ENCODE results near the gene PAX5.
A peak's percentile ranks its signal among the peaks of the same experiment; 100 is the strongest.

PAX5 gene

GRCh38 chr9:36985769-36986467 lies 48.1 kb downstream of the PAX5 start:
- no peak for DNase-seq

DNA sequence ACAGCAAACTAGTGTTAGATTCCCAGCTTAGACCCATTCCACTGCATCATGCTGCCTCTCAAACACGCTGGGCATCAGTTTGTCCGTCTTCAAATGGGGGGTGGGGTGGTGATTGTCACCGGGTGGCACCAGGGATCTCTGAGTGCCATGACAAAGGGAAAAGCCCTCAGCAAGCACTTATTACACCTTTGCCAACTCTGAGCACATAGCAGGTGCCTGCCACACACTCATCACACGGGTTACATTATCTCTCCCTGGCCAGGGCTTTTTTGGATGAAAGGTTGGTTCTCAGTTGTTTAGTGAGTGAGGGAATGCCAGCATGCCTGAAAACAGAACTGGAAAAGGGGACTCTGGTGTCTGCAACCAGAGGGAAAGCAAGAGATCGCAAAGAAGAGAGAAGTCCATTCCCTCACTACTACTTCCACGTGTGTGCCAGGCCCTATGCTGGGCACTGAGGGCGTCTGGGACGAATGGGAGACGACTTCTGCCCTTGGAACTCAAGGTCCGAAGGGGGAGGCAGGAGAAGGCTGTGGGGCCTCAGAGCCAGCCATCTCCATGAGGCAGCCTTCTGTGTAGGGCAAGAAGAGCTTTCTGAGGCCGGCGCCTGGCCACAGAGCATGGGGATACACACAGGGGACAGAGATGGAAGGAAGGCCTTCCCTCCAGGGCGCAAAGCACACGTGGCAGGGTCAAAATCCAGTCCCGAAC lies 48.9 kb downstream of the PAX5 start:
- no peak for DNase-seq

DNA sequence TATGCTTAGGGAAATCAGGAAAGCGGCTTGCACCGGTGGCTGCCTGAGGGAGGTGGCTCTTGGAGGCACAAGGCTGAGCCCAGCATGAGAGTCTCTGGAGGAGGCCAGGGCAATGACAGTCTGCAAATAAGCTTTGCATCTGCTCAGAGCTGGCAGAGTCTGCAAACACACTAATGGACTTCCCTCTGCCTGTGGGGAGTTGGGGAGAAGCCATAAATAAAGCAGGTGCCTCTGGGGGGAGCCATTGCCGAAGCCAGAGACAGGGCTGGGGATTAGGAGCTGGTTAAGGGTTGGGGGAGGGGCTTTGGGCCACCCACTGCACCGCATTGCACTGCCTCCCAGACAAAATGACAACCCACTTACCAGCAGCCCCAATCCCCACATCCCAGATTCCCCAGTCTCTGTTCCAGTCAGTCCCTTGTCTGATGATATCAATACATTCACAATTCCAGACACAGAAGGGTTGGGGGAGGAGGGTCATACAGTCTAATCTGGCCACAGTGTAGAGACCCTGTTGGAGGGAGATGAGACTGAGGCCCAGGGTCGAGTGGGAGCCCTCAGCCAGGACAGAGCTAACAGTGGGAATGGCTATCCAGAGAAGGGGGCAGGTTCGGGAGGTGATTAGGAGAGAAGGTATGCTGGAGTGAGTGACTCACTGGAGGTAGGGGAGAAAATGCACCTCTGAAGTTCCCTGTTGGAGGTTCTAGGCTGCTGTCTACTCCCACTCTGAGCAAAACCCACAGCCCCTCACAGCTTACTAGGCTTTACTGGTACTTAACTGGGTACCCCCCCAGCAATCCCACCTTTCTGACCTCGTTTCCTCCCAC lies 53.7 kb downstream of the PAX5 start:
- peak; percentile 32 for DNase-seq

- peak; percentile 33 for DNase-seq
These were observed 57.6 kb downstream of the PAX5 start for GRCh38 chr9:36976371-36977030.

DNA sequence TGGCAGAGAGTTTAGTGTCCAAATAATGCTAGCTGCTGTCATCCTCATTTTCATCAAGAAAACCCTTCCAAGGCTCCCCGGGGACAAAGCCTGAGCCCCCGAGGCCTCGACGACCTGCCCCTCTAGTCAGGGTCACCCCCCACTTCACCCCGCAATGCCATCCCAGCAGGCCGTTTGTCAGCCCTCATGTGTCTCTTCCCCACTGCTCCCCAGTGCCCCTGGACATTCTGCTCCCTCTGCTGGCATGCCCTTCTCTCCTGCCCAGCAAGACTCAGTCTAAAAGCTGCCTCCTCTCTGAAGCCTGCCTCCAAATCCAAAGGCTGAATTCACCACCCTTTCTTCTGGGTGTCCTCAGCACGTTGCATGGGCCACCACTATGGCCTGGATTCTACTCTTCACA lies 59.3 kb downstream of the PAX5 start:
- DNase-seq = no peak

DNA sequence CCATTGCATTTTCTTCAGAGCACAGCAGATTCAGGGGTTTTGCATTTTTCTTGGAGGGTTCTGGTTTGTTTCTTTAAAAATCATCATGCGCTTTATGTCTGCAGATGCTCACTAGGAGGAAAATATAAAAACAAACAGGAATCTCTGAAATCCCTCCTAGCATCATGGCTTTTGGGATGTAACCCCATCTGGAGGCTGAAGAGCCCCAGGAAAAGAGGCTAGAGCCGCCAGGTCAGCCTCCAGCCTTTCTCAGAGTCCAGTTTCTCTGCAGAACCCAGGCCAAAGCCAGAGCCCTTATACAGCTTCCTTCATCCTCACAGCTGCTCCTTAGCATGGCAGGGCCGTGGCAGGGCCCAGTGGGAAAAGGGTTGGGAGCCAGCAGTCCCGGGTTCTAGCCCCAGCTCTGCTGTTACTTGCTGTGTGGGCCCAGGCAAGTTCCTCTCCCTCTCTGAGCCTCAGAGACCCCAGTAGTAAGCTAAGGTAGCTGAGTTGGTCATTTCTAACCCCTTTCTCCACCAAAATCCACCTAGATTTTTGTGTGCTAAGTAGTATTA lies 62.1 kb downstream of the PAX5 start:
- no peak for DNase-seq

- no peak for DNase-seq
These were observed 63.8 kb downstream of the PAX5 start for GRCh38 chr9:36970007-36970888.

GRCh38 chr9:36969216-36969771 lies 64.8 kb downstream of the PAX5 start:
- DNase-seq = no peak

DNA sequence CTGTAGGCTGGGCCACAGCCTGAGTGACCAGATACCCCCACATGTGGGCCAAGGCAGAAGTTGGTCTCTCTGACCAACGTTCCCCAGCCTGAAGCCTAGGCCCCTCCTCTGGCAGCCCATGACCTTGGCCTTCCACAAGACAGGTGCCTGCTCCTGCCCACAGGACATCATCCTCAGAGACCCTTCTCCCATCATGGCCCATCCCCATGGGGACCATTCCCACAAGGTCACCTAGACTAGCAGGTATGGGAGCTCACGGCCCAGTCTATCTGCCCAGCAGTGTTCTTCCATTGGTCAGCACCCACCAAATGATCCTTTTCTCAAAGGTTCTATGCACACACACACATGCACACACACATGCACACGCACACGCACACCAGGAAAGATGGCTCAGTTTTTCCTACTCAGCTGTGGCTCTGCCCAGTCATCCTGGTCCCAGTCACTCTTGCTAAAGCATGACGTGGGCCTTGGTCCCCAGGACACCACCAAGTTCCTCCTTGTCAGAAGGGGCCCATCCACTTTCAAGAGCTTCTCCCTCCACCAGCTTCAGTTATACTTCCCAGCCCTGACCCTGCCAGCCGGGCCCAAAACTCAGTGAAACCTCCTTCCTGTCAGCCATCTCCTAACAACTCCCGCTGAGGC lies 65.4 kb downstream of the PAX5 start:
- no peak for DNase-seq

- no peak for DNase-seq
These were observed 66.1 kb downstream of the PAX5 start for GRCh38 chr9:36967997-36968396.

DNA sequence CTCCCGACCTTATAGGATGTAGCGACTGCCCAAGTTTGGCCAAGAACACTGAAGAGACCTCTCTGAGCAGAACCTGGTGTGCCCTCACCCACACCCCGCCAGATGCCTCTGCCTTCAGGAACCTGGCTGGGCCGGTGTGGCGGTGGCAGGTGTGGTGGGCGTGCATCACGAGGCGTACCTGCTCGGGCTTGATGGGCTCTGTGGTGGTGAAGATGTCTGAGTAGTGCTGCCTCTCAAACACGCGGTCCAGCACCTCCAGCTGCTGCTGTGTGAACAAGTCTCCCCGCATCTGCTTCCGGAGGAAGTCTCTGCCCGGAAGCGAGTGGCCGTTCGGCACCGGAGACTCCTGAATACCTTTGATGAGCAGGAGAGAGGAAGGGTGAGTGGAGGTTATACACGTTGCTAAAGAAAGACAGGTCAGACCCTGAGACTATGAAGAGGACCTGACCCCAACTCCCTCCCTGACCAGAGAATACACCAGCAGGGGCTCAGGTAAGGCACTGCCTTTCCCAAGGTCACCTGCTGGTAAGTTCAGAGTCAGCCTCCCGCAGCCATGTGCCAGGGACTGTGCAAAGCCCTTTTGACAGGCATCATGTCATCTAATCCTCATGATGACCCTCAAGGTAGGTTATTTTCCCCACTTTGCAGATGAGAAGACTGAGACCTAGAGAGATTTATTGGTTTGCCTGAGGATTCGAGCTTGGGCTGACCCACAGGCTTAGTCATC lies 67.5 kb downstream of the PAX5 start:
- DNase-seq = no peak

- no peak for DNase-seq
These were observed 69.3 kb downstream of the PAX5 start for GRCh38 chr9:36964791-36965190.

DNA sequence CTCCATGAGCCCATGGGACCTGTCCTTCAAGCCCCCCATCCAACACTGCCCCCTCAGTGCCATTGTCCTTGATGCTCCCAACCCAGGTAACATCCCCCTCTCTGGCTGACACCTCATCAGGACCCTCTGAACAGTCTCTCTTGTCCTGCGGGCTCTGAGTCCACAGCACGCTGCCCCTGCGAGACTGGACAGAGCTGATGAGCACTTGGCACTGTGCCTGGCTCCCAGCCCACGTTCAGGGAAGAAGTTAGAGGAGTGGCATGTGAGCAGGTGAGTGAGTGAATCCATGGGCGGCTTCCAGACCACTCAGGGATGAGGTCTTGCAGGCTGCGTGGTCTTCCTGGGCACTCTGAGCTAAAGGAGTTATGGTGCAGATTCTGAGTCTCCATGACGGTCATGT lies 70.7 kb downstream of the PAX5 start:
- no peak for DNase-seq

GRCh38 chr9:36962691-36963090 lies 71.4 kb downstream of the PAX5 start:
- DNase-seq = no peak

- no peak for DNase-seq
These were observed 72.3 kb downstream of the PAX5 start for GRCh38 chr9:36961561-36962325.

GRCh38 chr9:36961051-36961450 lies 73.0 kb downstream of the PAX5 start:
- DNase-seq = no peak

DNA sequence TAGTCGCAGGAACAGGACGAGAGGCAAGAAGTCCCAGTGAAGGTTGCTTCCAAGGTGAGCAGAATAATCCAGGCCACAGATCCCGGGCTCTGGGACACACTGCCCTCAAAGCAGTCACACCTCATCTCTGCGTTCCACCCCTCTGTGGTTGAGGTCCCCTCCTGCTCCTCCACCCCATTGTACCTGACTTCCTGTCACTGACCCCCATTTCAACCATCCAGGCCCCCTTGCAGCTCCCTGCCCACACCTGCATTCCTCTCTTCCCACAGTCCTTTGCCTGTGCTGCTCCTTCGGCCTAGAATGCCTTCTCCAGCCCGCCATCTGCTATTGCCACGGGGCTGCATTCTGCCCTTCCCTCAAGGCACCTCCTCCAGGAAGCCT lies 73.5 kb downstream of the PAX5 start:
- no peak for DNase-seq

DNA sequence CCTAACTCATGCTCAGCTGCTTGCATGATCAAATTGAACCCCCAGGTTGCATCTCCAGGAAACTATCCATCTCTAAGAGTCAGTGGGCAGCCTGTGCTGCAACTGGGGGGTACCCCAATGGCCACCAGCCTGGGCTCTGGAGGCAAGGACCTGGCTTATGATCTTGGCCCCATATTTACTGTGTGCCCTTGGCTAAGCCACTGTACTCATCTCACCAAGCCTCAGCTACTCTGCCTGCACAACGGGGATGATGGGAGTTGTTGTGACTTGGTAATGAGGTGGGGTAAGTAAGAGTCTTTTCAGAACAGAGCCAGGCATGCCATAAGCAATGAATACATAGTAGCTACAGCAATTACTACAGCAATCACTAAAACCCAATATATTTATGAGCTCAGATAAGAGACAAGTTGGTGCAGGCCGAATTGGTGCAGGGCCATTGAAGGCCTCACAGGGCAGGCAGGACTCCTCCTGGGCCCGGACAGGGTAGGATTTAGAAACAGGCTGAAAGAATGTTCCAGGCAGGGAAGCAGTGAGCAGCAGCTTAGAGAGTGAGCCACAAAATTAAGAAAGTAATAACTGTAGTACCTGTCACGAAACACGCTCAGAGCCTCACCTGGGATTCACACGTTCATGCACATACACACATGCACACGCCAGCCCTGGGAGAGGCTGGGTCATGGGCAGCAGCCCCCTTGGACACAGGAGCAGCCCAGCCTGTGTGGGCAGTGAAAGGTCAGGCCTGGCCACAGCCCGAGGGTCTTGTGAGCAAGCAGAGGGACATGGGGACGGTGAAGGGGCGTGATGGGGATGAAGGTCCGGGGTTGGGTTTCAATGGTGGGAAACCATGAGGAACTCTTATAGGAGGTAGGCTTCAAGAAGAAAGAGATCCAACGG lies 74.1 kb downstream of the PAX5 start:
- DNase-seq = no peak

DNA sequence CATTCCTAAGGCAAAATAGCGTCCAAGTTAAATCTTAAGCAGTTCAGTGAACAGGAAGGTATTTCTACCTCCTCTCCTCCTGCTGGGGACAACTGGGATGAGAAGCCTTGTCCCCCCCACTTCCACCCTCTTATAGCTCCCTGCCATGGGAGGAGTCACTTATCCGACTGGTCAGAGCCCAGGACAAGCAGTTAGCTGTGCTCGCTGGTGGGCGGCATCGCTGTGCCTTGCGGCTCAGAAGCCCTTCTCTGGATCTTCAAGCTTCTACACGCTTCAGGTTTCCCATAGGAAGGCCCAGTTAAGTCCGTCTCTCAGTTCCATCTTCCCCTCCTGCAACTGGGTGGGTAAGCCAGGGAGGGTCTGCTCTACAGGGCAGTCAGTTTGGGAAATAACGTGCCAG lies 77.2 kb downstream of the PAX5 start:
- no peak for DNase-seq
